Measurements from ENCODE around the gene PKIG.

PKIG gene

DNA sequence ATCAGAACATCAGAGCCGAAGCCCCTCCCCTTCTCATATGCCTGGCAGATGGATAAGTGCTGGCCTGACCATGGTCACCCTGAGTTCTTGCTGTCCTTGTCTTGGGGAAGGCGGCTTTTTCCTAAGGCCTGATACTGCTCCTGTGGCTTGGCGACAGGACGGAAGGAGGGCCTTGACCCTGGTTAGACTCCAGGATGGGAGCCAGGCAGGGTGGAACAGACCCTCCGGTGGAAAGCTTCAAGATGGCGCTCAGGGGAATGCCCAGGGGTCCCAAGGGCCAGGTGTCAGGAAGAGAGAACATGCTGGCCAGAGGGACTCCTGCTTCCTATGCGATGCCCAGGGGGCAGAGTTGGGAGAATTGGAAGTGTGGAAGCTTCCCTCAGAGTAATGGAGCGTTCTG lies 39.6 kb downstream of the PKIG start:
- Histone ChIP-seq H3K4me1 (ENCODE audit: control insufficient read depth, insufficient read depth, low read length) (peaks cover 6% of the 10 kb centered on the region), H3K9ac (ENCODE audit: low read length) (no peak overlapping the region), H3K36me3 (ENCODE audit: control insufficient read depth, insufficient read depth, low read length, severe bottlenecking) (peaks cover 96% of the 10 kb centered on the region), H3K27me3 (replicated peaks; ENCODE audit: control insufficient read depth, insufficient read depth, low read length) (no peaks in the 10 kb centered on the region), H3K9me3 (ENCODE audit: control insufficient read depth, low read length) (no peaks in the 10 kb centered on the region), H3K4me3 (ENCODE audit: low read length) (no peak overlapping the region)
- DNase-seq (ENCODE audit: low read depth) = no peak

GRCh38 chr20:44622501-44623270 lies 40.3 kb downstream of the PKIG start:
- Histone ChIP-seq H3K36me3 (ENCODE audit: control insufficient read depth, insufficient read depth, low read length, severe bottlenecking) (peaks cover 93% of the 10 kb centered on the region), H3K9me3 (ENCODE audit: control insufficient read depth, low read length) (no peaks in the 10 kb centered on the region)

DNA sequence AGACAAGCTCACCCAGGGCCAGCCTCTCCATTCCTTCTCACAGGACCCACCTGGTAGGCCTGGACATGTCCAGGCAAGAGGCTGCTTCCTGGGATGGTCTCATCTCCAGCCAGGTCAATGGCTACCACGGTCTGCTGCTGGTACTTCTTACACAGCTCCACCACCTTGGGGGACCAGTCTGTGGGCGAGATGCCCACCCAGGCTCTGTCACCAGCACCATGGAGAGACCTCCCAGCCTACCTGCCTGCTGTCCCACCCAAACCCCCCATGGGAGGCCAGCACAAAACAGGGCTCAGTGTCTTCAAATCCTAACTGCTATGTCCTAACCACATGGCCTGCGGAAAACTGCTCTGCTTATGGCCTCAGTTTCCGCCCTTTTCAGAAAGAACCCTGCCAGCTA lies 41.8 kb downstream of the PKIG start:
- Histone ChIP-seq H3K4me3 (ENCODE audit: low read length) (no peak overlapping the region), H3K27me3 (replicated peaks; ENCODE audit: control insufficient read depth, insufficient read depth, low read length) (no peaks in the 10 kb centered on the region), H3K36me3 (ENCODE audit: control insufficient read depth, insufficient read depth, low read length, severe bottlenecking) (peaks cover 89% of the 10 kb centered on the region), H3K4me1 (ENCODE audit: control insufficient read depth, insufficient read depth, low read length) (peaks cover 12% of the 10 kb centered on the region), H3K9ac (ENCODE audit: low read length) (no peak overlapping the region), H3K9me3 (ENCODE audit: control insufficient read depth, low read length) (no peaks in the 10 kb centered on the region)
- no peak for DNase-seq (ENCODE audit: low read depth)

More at GRCh38 chr20:44622501-44623270, 40.3 kb downstream of the PKIG start:
- Histone ChIP-seq H3K4me1 (ENCODE audit: control insufficient read depth, insufficient read depth, low read length) (peaks cover 9% of the 10 kb centered on the region), H3K27me3 (replicated peaks; ENCODE audit: control insufficient read depth, insufficient read depth, low read length) (no peaks in the 10 kb centered on the region), H3K9ac (ENCODE audit: low read length) (no peak overlapping the region), H3K4me3 (ENCODE audit: low read length) (no peak overlapping the region)
- no peak for DNase-seq (ENCODE audit: low read depth)

GRCh38 chr20:44624743-44625271 lies 42.4 kb downstream of the PKIG start:
- H3K27me3 ChIP-seq (replicated peaks; ENCODE audit: control insufficient read depth, insufficient read depth, low read length) = no peaks in the 10 kb centered on the region
- no peaks in the 10 kb centered on the region for H3K9me3 ChIP-seq (ENCODE audit: control insufficient read depth, low read length)
- no peak overlapping the region for H3K9ac ChIP-seq (ENCODE audit: low read length)
- DNase-seq (ENCODE audit: low read depth) = no peak
- H3K4me3 ChIP-seq (ENCODE audit: low read length) = no peak overlapping the region
- H3K36me3 ChIP-seq (ENCODE audit: control insufficient read depth, insufficient read depth, low read length, severe bottlenecking) = peaks cover 83% of the 10 kb centered on the region
- H3K4me1 ChIP-seq (ENCODE audit: control insufficient read depth, insufficient read depth, low read length) = peaks cover 12% of the 10 kb centered on the region

DNA sequence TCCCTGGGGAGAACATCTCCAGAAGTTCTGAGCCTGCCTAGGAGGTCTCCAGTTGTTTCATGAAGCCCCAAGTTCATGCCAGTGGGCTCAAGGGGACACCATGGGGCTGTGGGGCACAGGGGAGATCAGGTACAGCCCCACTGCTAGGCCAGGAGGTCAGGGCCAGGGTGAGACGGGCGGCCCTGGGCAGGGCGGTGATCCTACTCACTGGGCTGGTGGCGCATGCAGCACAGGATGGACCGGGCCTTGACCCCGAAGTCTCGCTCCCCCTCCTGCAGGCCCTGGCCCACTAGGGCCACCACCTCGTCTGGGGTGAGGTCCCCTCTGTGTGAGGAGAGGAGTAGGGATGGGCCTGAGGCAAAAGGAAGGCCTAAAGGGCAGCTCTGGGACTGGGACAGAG lies 43.0 kb downstream of the PKIG start:
- Histone ChIP-seq H3K9ac (ENCODE audit: low read length) (no peak overlapping the region), H3K36me3 (ENCODE audit: control insufficient read depth, insufficient read depth, low read length, severe bottlenecking) (peaks cover 77% of the 10 kb centered on the region), H3K4me1 (ENCODE audit: control insufficient read depth, insufficient read depth, low read length) (peaks cover 12% of the 10 kb centered on the region), H3K9me3 (ENCODE audit: control insufficient read depth, low read length) (no peaks in the 10 kb centered on the region), H3K27me3 (replicated peaks; ENCODE audit: control insufficient read depth, insufficient read depth, low read length) (no peaks in the 10 kb centered on the region), H3K4me3 (ENCODE audit: low read length) (no peak overlapping the region)
- DNase-seq (ENCODE audit: low read depth) = no peak

DNA sequence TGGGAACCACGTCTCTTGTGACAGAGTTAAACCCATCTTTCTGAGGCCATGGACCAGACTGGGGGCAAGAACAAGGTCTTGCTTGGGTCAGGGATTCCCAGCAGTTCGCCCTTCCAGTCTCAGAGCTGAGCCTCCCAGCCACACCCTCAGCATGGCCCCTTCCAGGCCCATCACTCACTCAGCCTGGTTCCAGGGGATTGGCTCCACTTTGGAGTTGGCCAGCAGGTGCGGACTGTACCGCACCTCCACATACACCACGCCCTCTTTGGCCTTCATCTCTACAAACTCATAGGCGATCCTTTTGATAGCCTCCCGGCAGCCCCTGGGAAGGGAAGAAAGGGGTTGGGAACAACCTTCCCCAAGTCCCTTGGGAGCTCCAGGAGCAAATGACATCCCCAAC lies 43.9 kb downstream of the PKIG start:
- H3K36me3 ChIP-seq (ENCODE audit: control insufficient read depth, insufficient read depth, low read length, severe bottlenecking) = peaks cover 68% of the 10 kb centered on the region

DNA sequence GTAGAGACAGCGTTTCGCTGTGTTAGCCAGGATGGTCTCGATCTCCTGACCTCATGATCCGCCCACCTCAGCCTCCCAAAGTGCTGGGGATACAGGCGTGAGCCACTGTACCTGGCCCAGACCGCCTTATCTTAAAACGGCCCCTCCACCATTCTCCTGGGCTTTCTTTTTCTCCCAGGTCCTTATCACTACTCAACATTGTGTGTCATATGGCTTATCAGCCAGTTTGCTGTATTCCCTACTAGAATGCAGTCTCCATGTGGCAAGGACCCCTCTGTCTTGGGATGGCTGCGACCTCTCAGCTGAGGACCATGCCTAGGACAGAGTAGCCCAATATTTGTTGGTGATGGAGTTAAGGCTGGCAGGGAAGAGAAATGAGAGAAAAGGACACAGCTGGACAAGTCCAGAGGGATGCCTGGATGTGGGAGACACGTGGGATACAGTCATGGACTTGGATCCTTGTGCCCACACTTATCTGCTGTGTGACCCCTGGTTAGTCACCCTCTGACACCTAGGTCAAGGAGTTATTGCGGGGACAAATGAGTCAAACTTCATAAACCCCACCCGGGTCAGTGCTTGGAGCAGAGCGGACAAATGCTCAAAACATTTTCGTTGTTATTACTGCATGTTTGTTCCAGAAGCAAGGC lies 45.1 kb downstream of the PKIG start:
- H3K9ac ChIP-seq (ENCODE audit: low read length) = no peak overlapping the region
- peaks cover 13% of the 10 kb centered on the region for H3K4me1 ChIP-seq (ENCODE audit: control insufficient read depth, insufficient read depth, low read length)
- no peaks in the 10 kb centered on the region for H3K27me3 ChIP-seq (replicated peaks; ENCODE audit: control insufficient read depth, insufficient read depth, low read length)
- H3K9me3 ChIP-seq (ENCODE audit: control insufficient read depth, low read length) = no peaks in the 10 kb centered on the region
- DNase-seq (ENCODE audit: low read depth) = no peak
- H3K36me3 ChIP-seq (ENCODE audit: control insufficient read depth, insufficient read depth, low read length, severe bottlenecking) = peaks cover 56% of the 10 kb centered on the region
- no peak overlapping the region for H3K4me3 ChIP-seq (ENCODE audit: low read length)

More for the DNA sequence above, 43.9 kb downstream of the PKIG start:
- H3K9ac ChIP-seq (ENCODE audit: low read length) = no peak overlapping the region
- no peak overlapping the region for H3K4me3 ChIP-seq (ENCODE audit: low read length)
- DNase-seq (ENCODE audit: low read depth) = no peak
- no peaks in the 10 kb centered on the region for H3K9me3 ChIP-seq (ENCODE audit: control insufficient read depth, low read length)
- H3K27me3 ChIP-seq (replicated peaks; ENCODE audit: control insufficient read depth, insufficient read depth, low read length) = no peaks in the 10 kb centered on the region
- peaks cover 12% of the 10 kb centered on the region for H3K4me1 ChIP-seq (ENCODE audit: control insufficient read depth, insufficient read depth, low read length)

- no peak overlapping the region for H3K4me3 ChIP-seq (ENCODE audit: low read length)
- no peaks in the 10 kb centered on the region for H3K27me3 ChIP-seq (replicated peaks; ENCODE audit: control insufficient read depth, insufficient read depth, low read length)
- H3K9ac ChIP-seq (ENCODE audit: low read length) = no peak overlapping the region
- H3K36me3 ChIP-seq (ENCODE audit: control insufficient read depth, insufficient read depth, low read length, severe bottlenecking) = peaks cover 44% of the 10 kb centered on the region
- DNase-seq (ENCODE audit: low read depth) = no peak
- H3K4me1 ChIP-seq (ENCODE audit: control insufficient read depth, insufficient read depth, low read length) = peaks cover 26% of the 10 kb centered on the region
- no peaks in the 10 kb centered on the region for H3K9me3 ChIP-seq (ENCODE audit: control insufficient read depth, low read length)
These were observed 46.6 kb downstream of the PKIG start for GRCh38 chr20:44629017-44629385.

- H3K4me1 ChIP-seq (ENCODE audit: control insufficient read depth, insufficient read depth, low read length) = peaks cover 31% of the 10 kb centered on the region
- no peak for DNase-seq (ENCODE audit: low read depth)
- no peak overlapping the region for H3K4me3 ChIP-seq (ENCODE audit: low read length)
- no peaks in the 10 kb centered on the region for H3K9me3 ChIP-seq (ENCODE audit: control insufficient read depth, low read length)
- no peak overlapping the region for H3K9ac ChIP-seq (ENCODE audit: low read length)
- H3K36me3 ChIP-seq (ENCODE audit: control insufficient read depth, insufficient read depth, low read length, severe bottlenecking) = peaks cover 44% of the 10 kb centered on the region
- no peaks in the 10 kb centered on the region for H3K27me3 ChIP-seq (replicated peaks; ENCODE audit: control insufficient read depth, insufficient read depth, low read length)
These were observed 47.2 kb downstream of the PKIG start for GRCh38 chr20:44629542-44629941.

- DNase-seq (ENCODE audit: low read depth) = no peak
- Histone ChIP-seq H3K4me3 (ENCODE audit: low read length) (no peak overlapping the region), H3K27me3 (replicated peaks; ENCODE audit: control insufficient read depth, insufficient read depth, low read length) (no peaks in the 10 kb centered on the region), H3K9ac (ENCODE audit: low read length) (no peak overlapping the region), H3K4me1 (ENCODE audit: control insufficient read depth, insufficient read depth, low read length) (peaks cover 31% of the 10 kb centered on the region), H3K9me3 (ENCODE audit: control insufficient read depth, low read length) (no peaks in the 10 kb centered on the region), H3K36me3 (ENCODE audit: control insufficient read depth, insufficient read depth, low read length, severe bottlenecking) (peaks cover 44% of the 10 kb centered on the region)
These were observed 47.9 kb downstream of the PKIG start for GRCh38 chr20:44630297-44630696.

GRCh38 chr20:44632103-44632752 lies 49.8 kb downstream of the PKIG start:
- H3K9me3 ChIP-seq (ENCODE audit: control insufficient read depth, low read length) = no peaks in the 10 kb centered on the region
- peaks cover 36% of the 10 kb centered on the region for H3K36me3 ChIP-seq (ENCODE audit: control insufficient read depth, insufficient read depth, low read length, severe bottlenecking)
- peaks cover 35% of the 10 kb centered on the region for H3K4me1 ChIP-seq (ENCODE audit: control insufficient read depth, insufficient read depth, low read length)
- DNase-seq (ENCODE audit: low read depth) = no peak
- H3K27me3 ChIP-seq (replicated peaks; ENCODE audit: control insufficient read depth, insufficient read depth, low read length) = no peaks in the 10 kb centered on the region
- H3K4me3 ChIP-seq (ENCODE audit: low read length) = no peak overlapping the region
- H3K9ac ChIP-seq (ENCODE audit: low read length) = no peak overlapping the region

Measured in adipocyte (in vitro differentiated cells).